Coronary artery (tissue), 2 donors: ENCODE results near the gene CPNE9.
A peak's percentile ranks its signal among the peaks of the same experiment; 100 is the strongest.

ENCODE experiments used
- DNase-seq: peaks from one replicate; pipeline ENCODE4 v3.0.0-alpha.2; 2017; ENCODE audit warnings: low spot score
- H3K27ac ChIP-seq, 2 donors: fragments of 200-600 bp; sonication (generic); one replicate each; pipeline ENCODE4 v1.5.1; 2016 to 2019
- H3K4me3 ChIP-seq: fragments of 200-600 bp; sonication (generic); 2 replicates; pipeline ENCODE4 v1.5.1; 2016; ENCODE audit warnings: mild to moderate bottlenecking, moderate library complexity
- TF ChIP-seq, protein P1 (sequence below): fragments of 200-600 bp; sonication (generic); IDR thresholded peaks from one replicate; pipeline ENCODE4 v1.5.1; 2019; ENCODE audit warnings: antibody characterized with exemption

Gene CPNE9

GRCh38 chr3:9715764-9716437, 12.3 kb downstream of the CPNE9 start:
- no peak overlapping the region for H3K27ac ChIP-seq
- DNase-seq: no peak
- H3K4me3 ChIP-seq: no peak overlapping the region

DNA sequence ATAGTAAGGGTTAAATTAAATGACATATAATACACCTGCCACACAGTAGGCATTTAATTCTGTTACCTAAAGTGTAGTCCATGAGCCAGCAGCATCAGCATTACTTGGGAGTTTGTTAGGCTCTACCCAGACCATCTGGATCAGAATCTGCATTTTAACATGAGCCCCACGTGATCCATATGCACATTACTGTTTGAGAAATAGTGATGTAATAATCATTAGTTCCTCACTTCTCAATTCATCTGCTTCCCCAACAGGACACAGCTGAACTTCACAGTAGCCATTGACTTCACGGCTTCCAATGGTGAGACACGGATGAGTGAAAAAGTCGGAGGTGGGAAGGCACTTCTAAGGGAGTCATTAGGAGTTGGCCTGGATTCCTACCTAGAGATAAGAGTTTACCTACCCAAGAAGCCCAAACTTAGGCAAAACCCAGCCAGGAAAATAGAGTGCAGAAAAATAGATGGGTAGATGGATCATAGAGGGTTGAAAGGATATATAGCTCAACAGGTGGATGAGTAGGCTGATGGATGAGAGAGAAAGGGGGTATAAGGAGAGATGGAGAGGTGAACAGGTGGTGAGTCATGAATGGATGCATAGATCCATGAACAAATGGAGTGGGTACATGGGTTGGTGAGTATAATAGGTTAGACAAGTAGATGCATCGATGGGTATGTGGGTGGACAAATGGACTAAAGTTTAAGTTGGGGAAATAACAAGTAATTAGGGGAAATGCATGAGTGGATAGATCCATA, 13.3 kb downstream of the CPNE9 start:
- Histone ChIP-seq H3K4me3 (no peak overlapping the region), H3K27ac (no peak overlapping the region)
- DNase-seq: no peak
- TF ChIP-seq, protein P1, sequence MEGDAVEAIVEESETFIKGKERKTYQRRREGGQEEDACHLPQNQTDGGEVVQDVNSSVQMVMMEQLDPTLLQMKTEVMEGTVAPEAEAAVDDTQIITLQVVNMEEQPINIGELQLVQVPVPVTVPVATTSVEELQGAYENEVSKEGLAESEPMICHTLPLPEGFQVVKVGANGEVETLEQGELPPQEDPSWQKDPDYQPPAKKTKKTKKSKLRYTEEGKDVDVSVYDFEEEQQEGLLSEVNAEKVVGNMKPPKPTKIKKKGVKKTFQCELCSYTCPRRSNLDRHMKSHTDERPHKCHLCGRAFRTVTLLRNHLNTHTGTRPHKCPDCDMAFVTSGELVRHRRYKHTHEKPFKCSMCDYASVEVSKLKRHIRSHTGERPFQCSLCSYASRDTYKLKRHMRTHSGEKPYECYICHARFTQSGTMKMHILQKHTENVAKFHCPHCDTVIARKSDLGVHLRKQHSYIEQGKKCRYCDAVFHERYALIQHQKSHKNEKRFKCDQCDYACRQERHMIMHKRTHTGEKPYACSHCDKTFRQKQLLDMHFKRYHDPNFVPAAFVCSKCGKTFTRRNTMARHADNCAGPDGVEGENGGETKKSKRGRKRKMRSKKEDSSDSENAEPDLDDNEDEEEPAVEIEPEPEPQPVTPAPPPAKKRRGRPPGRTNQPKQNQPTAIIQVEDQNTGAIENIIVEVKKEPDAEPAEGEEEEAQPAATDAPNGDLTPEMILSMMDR: no peak

More at GRCh38 chr3:9715764-9716437, 12.3 kb downstream of the CPNE9 start:
- TF ChIP-seq, protein P1: peak; percentile 20

DNA sequence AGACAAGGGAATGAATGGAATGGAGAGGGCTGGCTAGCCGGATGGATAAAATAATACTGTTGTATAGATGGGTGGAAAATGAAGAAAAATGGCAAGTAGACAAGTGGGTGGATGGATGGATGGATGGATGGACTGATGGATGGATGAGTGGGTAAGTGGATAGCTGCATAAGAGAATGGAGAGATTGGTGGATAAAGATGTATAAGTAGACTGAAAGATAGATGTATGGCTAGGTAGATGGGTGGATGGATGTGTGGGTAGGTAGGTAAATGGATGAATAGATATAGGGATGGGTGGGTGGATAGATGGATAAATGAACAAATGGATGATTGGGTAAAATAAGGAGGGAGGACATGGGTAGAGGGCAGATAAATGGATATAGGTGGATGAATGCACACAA, 13.9 kb downstream of the CPNE9 start:
- Histone ChIP-seq H3K4me3 (no peak overlapping the region), H3K27ac (no peak overlapping the region)
- no peak for DNase-seq
- TF ChIP-seq, protein P1: no peak

GRCh38 chr3:9718118-9718517, 14.5 kb downstream of the CPNE9 start:
- TF ChIP-seq, protein P1: no peak

GRCh38 chr3:9721015-9721699, 17.5 kb downstream of the CPNE9 start:
- H3K27ac ChIP-seq: no peak overlapping the region
- no peak for DNase-seq
- no peak overlapping the region for H3K4me3 ChIP-seq
- TF ChIP-seq, protein P1: no peak

More at GRCh38 chr3:9718118-9718517, 14.5 kb downstream of the CPNE9 start:
- Histone ChIP-seq H3K27ac (no peak overlapping the region), H3K4me3 (no peak overlapping the region)
- DNase-seq: no peak

DNA sequence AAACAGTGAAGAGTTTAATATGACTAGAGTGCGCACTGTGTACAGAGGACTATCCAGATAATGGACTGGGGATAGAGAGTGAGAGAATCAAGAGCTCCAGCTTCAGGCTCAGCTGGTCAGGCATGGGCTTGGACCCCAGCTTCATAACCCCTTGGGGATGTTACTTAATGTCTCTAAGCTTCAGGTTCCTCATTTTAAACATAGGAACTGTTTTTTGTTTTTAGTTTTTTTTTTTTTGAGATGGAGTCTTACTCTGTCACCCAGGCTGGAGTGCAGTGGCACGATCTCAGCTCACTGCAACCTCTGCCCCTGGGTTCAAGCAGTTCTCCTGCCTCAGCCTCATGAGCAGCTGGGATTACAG, 18.0 kb downstream of the CPNE9 start:
- H3K4me3 ChIP-seq: no peak overlapping the region
- TF ChIP-seq, protein P1: no peak
- H3K27ac ChIP-seq: no peak overlapping the region
- DNase-seq: no peak
